ENCODE results near the gene BMPR1B. TPM values are rescaled to one million over a fixed set of nuclear protein-coding genes. Genes with fewer than 3 reads are reported as not detected.

Gene BMPR1B
- total and polyA plus RNA-seq, 2 of the 4 experiments (the other 2 are of a cell fraction) = 0.24 to 0.90 TPM

- dilution Hi-C loops (cut with HindIII; ENCODE audit: low sequenced_read_pairs, unreplicated experiment) (no loop called here), in situ Hi-C loops (cut with MboI; ENCODE audit: low sequenced_read_pairs) (no loop called here), intact Hi-C loops (cut with micrococcal nuclease) (loop anchor here (10.0 kb wide), 2 partner anchors 353 to 873 kb away; no protein-coding TSS in a partner anchor)
- Histone ChIP-seq H3K56ac (ENCODE audit: extremely low read depth, insufficient read depth, low read length) (no peak overlapping the region), H3K14ac (replicated peaks; ENCODE audit: low read depth, low read length) (no peak overlapping the region), H4K8ac (ENCODE audit: low read depth in 2 of 2, low read length in 2 of 2) (no peak overlapping the region), H4K20me1 (ENCODE audit: insufficient read depth, low read length) (no peaks in the 10 kb centered on the region), H3K4ac (ENCODE audit: low read depth, low read length) (no peak overlapping the region), H3K18ac (ENCODE audit: low read depth, low read length) (no peak overlapping the region), H3K36me3 (ENCODE audit: control insufficient read depth, insufficient read depth, low read length) (no peaks in the 10 kb centered on the region), H2BK5ac (ENCODE audit: low read depth, low read length, poor library complexity, severe bottlenecking) (no peak overlapping the region), H3K27ac (ENCODE audit: insufficient read depth, low read length) (no peak overlapping the region), H2BK120ac (ENCODE audit: low read depth, low read length) (no peak overlapping the region), H2AK9ac (replicated peaks; ENCODE audit: low read depth, low read length, poor library complexity) (no peak overlapping the region), H3K4me3 (ENCODE audit: insufficient read depth, low read depth, low read length) (no peak overlapping the region), H2BK15ac (ENCODE audit: low read depth, low read length) (no peak overlapping the region), H2AK5ac (ENCODE audit: low read depth, low read length) (no peak overlapping the region), H3K23ac (ENCODE audit: low read depth, low read length) (no peak overlapping the region), H2AFZ (replicated peaks; ENCODE audit: low read length, poor library complexity) (no peak overlapping the region), H3K79me1 (ENCODE audit: low read depth in 1 of 2, low read length in 2 of 2) (no peaks in the 10 kb centered on the region), H3K4me1 (ENCODE audit: control insufficient read depth, insufficient read depth, low read length) (no peaks in the 10 kb centered on the region), H3K9ac (ENCODE audit: low read depth, low read length) (no peak overlapping the region), H2BK20ac (ENCODE audit: low read depth, low read length) (no peak overlapping the region), H3K9me3 (ENCODE audit: control insufficient read depth, insufficient read depth, low read length) (no peaks in the 10 kb centered on the region), H3K27me3 (ENCODE audit: control insufficient read depth, insufficient read depth, low read length) (no peaks in the 10 kb centered on the region; the same call in 1 of the 2 replicates), H4K91ac (ENCODE audit: insufficient read depth, low read depth, low read length) (no peak overlapping the region), H3K4me2 (ENCODE audit: low read depth, low read length) (no peak overlapping the region), H3K9me1 (ENCODE audit: insufficient read depth, low read length) (no peaks in the 10 kb centered on the region), H4K5ac (ENCODE audit: low read depth, low read length) (no peak overlapping the region)
- no peak for ATAC-seq (ENCODE audit: low read depth)
- 92% methylated on average over 2 of the region's 12 CpGs; no CpG with 5 or more reads in 1 of the 2 experiments for WGBS, 2 experiments (ENCODE audit: extremely low coverage in 2 of 2, insufficient read length in 1 of 2)
- POLR2A ChIA-PET (ENCODE audit: unreplicated experiment) = no interaction called here
- no peak for DNase-seq
- TF ChIP-seq MXI1 (IDR thresholded peaks at IDR 0.05; ENCODE audit: borderline replicate concordance, low read depth, low read length) (no peak), CEBPB (IDR thresholded peaks at IDR 0.05; ENCODE audit: low read depth, low read length) (no peak), SMC3 (IDR thresholded peaks at IDR 0.05; ENCODE audit: low read depth, low read length) (no peak), MAFK (IDR thresholded peaks at IDR 0.05; ENCODE audit: low read depth, low read length) (no peak), RCOR1 (IDR thresholded peaks at IDR 0.05; ENCODE audit: insufficient replicate concordance, low read length) (no peak), CHD1 (IDR thresholded peaks at IDR 0.05; ENCODE audit: low read depth, low read length) (no peak), USF2 (IDR thresholded peaks at IDR 0.05; ENCODE audit: low read depth, low read length) (no peak), RAD21 (IDR thresholded peaks at IDR 0.05; ENCODE audit: low read length) (no peak), RFX5 (IDR thresholded peaks at IDR 0.05; ENCODE audit: low read depth, low read length) (no peak), CTCF (conservative IDR thresholded peaks at IDR 0.05; ENCODE audit: low read depth, low read length) (no peak), FOS (IDR thresholded peaks at IDR 0.05; ENCODE audit: low read depth, low read length) (no peak), MAZ (IDR thresholded peaks at IDR 0.05; ENCODE audit: borderline replicate concordance, low read depth, low read length) (no peak), ELK1 (IDR thresholded peaks at IDR 0.05; ENCODE audit: borderline replicate concordance, low read depth, low read length) (no peak), NFE2L2 (IDR thresholded peaks at IDR 0.05; ENCODE audit: low read depth, low read length) (no peak), POLR2A (IDR thresholded peaks at IDR 0.05; ENCODE audit: low read depth, low read length) (no peak), BHLHE40 (IDR thresholded peaks at IDR 0.05; ENCODE audit: low read depth, low read length) (no peak)
- no TSS peak for BruUV-seq (replicated peaks)
- CTCF ChIA-PET = no interaction called here
These were observed 404.2 kb downstream of the BMPR1B start for GRCh38 chr4:95161781-95162469.

All from IMR-90 (cell line).